Right cardiac atrium (tissue), 5 donors: ENCODE results near the gene SENP5. TPM values are rescaled to one million over a fixed set of nuclear protein-coding genes. Genes with fewer than 3 reads are reported as not detected.
"Not testable (repeated sequence)": the region's sequence is repeated elsewhere in the genome, so short reads cannot be mapped to it uniquely, and the experiment has no call there.

Experiments
- ATAC-seq, 2 donors: fragments of 200-7000 bp; cut with Tn5 transposase; one replicate each; pipeline versions ENCODE4 v1.8.0 to v1.9.1; 2020; ENCODE audit warnings: moderate library complexity in 2 of 2, mild to moderate bottlenecking in 1 of 2
- DNase-seq, 3 donors: peaks; one replicate each; pipeline ENCODE4 v3.0.0-alpha.2; 2020
- H3K27ac ChIP-seq: one replicate; pipeline ENCODE4 v1.5.1; 2013; ENCODE audit warnings: mild to moderate bottlenecking, low read length, control low read depth, moderate library complexity
- H3K27me3 ChIP-seq: one replicate; pipeline ENCODE4 v1.6.1; 2013; ENCODE audit not compliant: control insufficient read depth, insufficient read depth
- H3K4me1 ChIP-seq: one replicate; pipeline ENCODE4 v1.6.1; 2013; ENCODE audit warnings: low read length; ENCODE audit not compliant: control insufficient read depth, insufficient read depth
- H3K4me3 ChIP-seq: one replicate; pipeline ENCODE4 v1.5.1; 2013; ENCODE audit warnings: low read length, control low read depth
- H3K9me3 ChIP-seq: one replicate; pipeline ENCODE4 v1.6.1; 2013; ENCODE audit warnings: low read length; ENCODE audit not compliant: control insufficient read depth
- WGBS: extraction: QIAGEN DNeasy Blood & Tissue Kit; methylation state at CpG from one replicate; pipeline ENCODE4 v1.1.7; 2013; 5-methylcytosine and 5-hydroxymethylcytosine counted together
- intact Hi-C, 4 donors: fragments of 100-400 bp; cut with DNase I; formaldehyde crosslinking; loops; one replicate each; pipeline versions ENCODE4 v1.11.0 to v1.14.0; 2022 to 2023
- polyA plus RNA-seq: library from polyadenylated mRNA; stranded (reverse); fragments of 200-250 nt; gene quantifications from one replicate; pipeline ENCODE4 v1.2.3, GENCODE V29; 2013
- total RNA-seq, 4 donors: library from RNA; stranded (reverse); fragmentation: NEBNext Ultra II Directional; extraction: Animal tissue kit (Norgen Biotek cat#: 25700); gene quantifications; one replicate each; pipeline ENCODE4 v1.2.1, GENCODE V29; 2021
- donor health status: healthy with polysubstance abuse.
- donor health status: DM: no; HTN: yes; CAD: no.
- donor health status: DM: no; HTN: no; CAD: no.
- donor health status: DM: no; HTN: yes; CAD: no; lungs with severe emphysema.
- donor health status: DM: yes; HTN: yes; CAD: no.

The SENP5 gene
- total and polyA plus RNA-seq, 5 donors, result 9.3 to 31.0 (median 21.0) TPM

DNA sequence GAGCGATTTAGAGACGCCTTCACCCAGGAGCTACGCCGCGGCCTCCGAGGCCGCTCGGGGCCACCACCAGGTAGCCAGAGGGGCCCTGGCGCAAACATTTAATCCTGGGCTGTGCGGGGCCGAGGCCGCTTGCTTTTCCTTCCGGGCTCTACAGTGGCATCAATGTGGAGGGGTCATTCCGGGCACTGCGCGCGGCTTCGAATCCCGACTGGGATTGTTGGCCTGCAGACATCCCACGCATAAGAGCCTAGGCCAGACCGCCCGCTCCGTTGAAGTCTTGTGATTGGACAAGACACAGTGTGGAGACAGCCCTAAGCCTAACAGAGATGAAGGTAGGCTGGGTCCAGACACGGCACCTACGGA is 75.2 kb downstream of the SENP5 start:
- Histone ChIP-seq H3K4me1 (peaks cover 6% of the 10 kb centered on the region), H3K9me3 (no peaks in the 10 kb centered on the region), H3K27me3 (no peaks in the 10 kb centered on the region), H3K4me3 (peak overlapping the region; percentile 91), H3K27ac (peak overlapping the region; percentile 67)
- ATAC-seq (no peak), DNase-seq (peak in 1 of 3 donors; percentile 57)
- intact Hi-C loops, result loop anchor here in 2 of 4 donors (5.0 to 10.0 kb wide), 2 partner anchors 76 to 78 kb away; partner anchors contain the start of gene SENP5 (in 2 of the 2)
- WGBS, result under 1% methylated on average over 25 of the region's 25 CpGs

DNA sequence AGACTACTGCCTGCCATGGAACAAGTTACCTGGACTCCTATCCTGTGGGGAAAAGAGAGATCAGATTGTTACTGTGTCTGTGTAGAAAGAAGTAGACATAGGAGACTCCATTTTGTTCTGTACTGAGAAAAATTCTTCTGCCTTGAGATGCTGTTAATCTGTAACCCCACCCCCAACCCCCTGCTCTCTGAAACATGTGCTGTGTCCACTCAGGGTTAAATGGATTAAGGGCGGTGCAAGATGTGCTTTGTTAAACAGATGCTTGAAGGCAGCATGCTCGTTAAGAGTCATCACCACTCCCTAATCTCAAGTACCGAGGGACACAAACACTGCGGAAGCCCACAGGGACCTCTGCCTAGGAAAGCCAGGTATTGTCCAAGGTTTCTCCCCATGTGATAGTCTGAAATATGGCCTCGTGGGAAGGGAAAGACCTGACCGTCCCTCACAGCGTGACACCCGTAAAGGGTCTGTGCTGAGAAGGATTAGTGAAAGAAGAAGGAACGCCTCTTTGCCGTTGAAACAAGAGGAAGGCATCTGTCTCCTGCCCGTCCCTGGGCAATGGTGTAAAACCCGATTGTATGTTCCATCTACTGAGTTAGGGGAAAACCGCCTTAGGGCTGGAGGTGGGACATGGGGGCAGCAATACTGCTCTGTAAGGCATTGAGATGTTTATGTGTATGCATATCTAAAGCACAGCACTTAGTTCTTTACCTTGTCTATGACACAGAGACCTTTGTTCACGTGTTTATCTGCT is 76.5 kb downstream of the SENP5 start:
- not testable (repeated sequence) for H3K4me3 ChIP-seq, H3K27ac ChIP-seq, DNase-seq, H3K4me1 ChIP-seq, H3K9me3 ChIP-seq, H3K27me3 ChIP-seq, ATAC-seq
- intact Hi-C loops, result loop anchor here in 2 of 4 donors (5.0 to 10.0 kb wide), 2 partner anchors 77 to 79 kb away; partner anchors contain the start of gene SENP5 (in 2 of the 2)
- WGBS, result 76% methylated on average over 14 of the region's 14 CpGs

DNA sequence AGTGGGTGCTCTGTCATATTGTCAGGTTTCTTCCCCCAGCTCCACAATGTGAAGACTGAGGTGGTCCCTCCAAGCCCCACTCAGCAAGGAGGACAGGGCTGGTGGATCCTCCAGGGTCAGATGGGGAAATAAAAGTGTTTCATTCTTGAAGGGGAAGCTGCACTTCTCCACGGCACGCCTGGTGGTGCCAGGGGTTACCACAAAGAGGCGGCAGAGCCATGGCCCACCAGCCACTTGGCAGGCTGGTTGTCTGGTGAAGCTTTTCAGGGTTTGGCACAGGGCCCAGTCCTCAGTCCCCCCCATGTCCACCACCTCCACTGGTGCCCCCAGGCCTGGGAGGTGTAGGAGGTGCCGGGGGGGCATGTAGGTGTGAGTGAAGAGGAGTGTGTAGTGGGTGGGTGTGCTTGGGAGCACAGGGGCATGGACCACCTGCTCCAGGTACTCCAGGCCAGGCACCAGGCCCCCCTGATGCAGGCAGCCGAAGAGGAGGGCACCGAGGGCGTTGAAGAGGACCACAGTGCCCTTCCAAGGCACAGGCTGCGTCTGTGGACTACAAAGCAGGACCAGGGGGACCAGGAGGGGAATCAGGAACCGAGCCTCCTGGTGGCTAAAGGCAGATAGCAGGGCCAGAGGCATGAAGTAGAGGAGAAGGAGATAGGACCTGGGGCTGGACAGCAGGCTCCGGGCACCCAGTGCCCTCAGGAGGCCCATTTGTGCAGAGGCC is 79.6 kb downstream of the SENP5 start:
- H3K9me3 ChIP-seq, result no peaks in the 10 kb centered on the region
- H3K27ac ChIP-seq, result no peak overlapping the region
- DNase-seq, result peak in 1 of 3 donors; percentile 41
- 87% methylated on average over 10 of the region's 10 CpGs for WGBS
- intact Hi-C loops, result loop anchor here in 1 of 4 donors (10.0 kb wide), 1 partner anchor 82 kb away; the partner anchor contains the start of gene SENP5
- H3K27me3 ChIP-seq, result no peaks in the 10 kb centered on the region
- no peak overlapping the region for H3K4me3 ChIP-seq
- ATAC-seq, result no peak
- H3K4me1 ChIP-seq, result peaks cover 2% of the 10 kb centered on the region

DNA sequence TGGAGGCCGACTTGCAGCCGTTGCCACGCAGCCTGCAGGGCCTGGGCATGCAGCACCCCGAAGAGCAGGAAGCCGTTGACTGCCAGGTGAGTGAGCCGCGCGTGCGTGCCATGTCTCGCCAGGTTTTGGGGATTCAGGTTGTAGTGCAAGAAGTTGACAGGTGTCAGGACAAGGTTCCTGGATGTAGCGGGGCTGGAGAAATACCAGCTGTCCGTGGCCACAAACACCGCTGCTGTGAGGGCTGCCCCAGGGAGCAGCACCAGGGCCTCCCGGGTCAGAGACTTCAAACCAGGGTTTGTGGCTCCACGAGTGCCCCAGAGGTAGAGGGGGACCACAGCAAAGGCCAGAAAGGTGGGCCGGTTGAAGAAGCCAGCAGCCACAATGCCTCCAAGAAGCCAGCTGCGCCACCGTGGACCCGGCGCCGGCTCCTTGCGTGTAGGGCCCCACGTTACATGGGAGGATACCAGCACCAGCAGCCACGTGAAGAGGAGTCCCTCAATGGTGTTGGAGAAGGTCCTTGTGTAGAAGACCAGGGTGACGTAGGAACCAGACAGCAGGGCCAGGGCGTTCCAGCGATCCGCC is 80.2 kb downstream of the SENP5 start:
- peaks cover 2% of the 10 kb centered on the region for H3K4me1 ChIP-seq
- WGBS, result 86% methylated on average over 28 of the region's 28 CpGs
- no peak overlapping the region for H3K27ac ChIP-seq
- intact Hi-C loops, result loop anchor here in 1 of 4 donors (10.0 kb wide), 1 partner anchor 83 kb away; the partner anchor contains the start of gene SENP5
- H3K4me3 ChIP-seq, result no peak overlapping the region
- DNase-seq (peak in 1 of 3 donors; percentile 31), ATAC-seq (no peak)
- no peaks in the 10 kb centered on the region for H3K9me3 ChIP-seq
- H3K27me3 ChIP-seq, result no peaks in the 10 kb centered on the region

DNA sequence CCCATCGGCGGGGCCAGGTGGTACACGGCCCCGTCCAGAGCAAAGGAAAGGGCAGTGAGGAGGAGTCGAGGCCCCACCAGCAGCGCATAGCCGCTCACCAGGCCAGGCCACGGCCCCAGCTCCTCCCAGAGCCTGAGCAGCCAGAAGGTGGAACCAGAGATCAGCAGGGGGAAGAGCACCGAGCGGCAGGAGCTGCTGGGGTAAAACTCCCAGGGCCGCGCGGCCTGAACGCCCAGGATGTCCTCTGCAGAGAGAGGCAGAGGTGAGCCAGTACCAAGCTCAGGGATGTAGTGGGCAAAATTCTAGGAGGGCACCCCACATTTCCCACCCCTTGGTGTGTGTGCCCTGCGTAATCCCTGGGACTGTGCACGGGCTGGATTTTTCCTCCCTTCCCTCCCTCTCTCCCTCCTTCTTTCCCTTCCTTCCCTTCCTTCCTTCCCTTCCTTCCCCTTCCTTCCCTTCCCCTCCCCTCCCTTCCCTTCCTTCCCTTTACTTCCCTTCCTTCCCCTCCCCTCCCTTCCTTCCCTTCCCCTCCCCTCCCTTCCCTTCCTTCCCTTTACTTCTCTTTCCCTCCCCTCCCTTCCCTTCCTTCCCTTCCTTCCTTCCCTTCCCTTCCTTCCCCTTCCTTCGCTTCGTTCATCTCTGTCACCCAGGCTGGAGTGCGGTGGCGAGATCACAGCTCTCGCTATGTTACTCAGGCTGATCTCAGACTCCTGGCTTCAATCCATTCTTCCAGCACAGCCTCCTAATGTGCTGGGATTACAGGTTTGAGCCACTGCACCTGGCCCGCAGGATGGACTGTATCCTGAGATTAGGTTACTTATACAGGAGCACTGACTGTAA is 80.9 kb downstream of the SENP5 start:
- H3K27ac ChIP-seq, result no peak overlapping the region
- no peaks in the 10 kb centered on the region for H3K27me3 ChIP-seq
- peak in 1 of 2 donors; percentile 11 for ATAC-seq
- intact Hi-C loops, result loop anchor here in 1 of 4 donors (10.0 kb wide), 1 partner anchor 84 kb away; the partner anchor contains the start of gene SENP5
- no peaks in the 10 kb centered on the region for H3K4me1 ChIP-seq
- H3K9me3 ChIP-seq, result no peaks in the 10 kb centered on the region
- WGBS, result 42% methylated on average over 22 of the region's 22 CpGs
- H3K4me3 ChIP-seq, result no peak overlapping the region
- DNase-seq, result peak in 1 of 3 donors; percentile 43

DNA sequence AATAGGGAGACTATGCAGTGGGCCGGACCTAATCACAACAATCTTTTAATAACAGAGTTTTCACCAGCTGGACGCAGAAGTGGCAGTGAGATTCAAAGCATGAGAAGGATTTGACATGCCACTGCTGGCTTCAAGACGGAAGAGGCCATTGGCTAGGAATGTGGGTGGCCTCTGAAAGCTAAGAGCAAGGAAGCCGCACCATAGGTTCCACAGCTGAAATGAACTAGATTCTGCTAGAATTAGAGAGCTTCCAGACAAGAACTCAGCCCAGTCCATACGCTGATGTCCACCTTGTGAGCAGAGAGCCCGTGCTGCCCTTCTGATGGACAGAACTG is 81.5 kb downstream of the SENP5 start:
- H3K4me3 ChIP-seq, result no peak overlapping the region
- no peak overlapping the region for H3K27ac ChIP-seq
- WGBS, result 67% methylated on average over 6 of the region's 6 CpGs
- ATAC-seq (no peak), DNase-seq (no peak)
- H3K4me1 ChIP-seq, result no peaks in the 10 kb centered on the region
- intact Hi-C loops, result loop anchor here in 1 of 4 donors (10.0 kb wide), 1 partner anchor 84 kb away; the partner anchor contains the start of gene SENP5
- no peaks in the 10 kb centered on the region for H3K27me3 ChIP-seq
- H3K9me3 ChIP-seq, result no peaks in the 10 kb centered on the region

DNA sequence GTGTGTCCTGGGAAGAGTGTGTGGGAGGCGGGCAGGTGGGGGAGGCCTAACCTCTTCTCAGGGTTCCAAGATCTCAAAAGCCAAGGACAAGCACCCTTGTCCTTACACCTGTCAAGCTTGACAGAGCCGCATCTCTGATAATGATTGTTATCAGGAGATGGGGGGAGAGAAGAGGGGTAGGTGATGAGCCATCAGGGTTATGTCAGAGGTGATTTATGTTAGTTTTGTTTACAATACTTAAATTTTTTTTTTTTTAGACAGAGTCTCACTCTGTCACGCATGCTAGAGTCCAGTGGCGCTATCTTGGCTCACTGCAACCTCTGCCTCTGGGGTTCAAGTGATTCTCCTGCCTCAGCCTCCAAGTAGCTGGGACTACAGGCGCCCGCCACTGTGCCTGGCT is 82.0 kb downstream of the SENP5 start:
- Histone ChIP-seq H3K9me3 (no peaks in the 10 kb centered on the region), H3K4me3 (no peak overlapping the region), H3K27me3 (no peaks in the 10 kb centered on the region), H3K4me1 (no peaks in the 10 kb centered on the region), H3K27ac (no peak overlapping the region)
- WGBS, result 91% methylated on average over 6 of the region's 6 CpGs
- DNase-seq (no peak), ATAC-seq (no peak)
- intact Hi-C loops, result loop anchor here in 1 of 4 donors (10.0 kb wide), 1 partner anchor 85 kb away; the partner anchor contains the start of gene SENP5

DNA sequence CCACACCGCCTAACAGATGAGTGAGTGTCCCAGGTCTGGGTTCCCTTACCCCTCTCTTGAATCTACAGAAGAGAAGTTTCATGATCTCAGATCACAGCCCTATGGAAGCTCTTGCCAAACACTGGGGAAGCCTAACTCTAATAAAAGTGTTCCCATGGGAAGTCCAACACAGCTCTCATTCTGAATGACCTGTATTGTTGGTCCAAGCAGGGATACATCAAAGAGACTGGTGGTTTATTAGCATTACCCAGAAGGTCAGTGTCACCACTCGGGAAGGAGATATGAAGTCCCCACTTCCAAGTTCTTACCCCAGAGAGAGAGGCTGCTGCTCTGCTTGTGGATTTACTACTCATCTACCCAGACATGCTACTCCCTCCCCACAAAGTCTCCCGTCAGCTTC is 83.7 kb downstream of the SENP5 start:
- ATAC-seq, result no peak
- Histone ChIP-seq H3K27ac (no peak overlapping the region), H3K4me3 (no peak overlapping the region), H3K27me3 (no peaks in the 10 kb centered on the region), H3K9me3 (no peaks in the 10 kb centered on the region), H3K4me1 (no peaks in the 10 kb centered on the region)
- intact Hi-C loops, result no loop called here
- DNase-seq, result no peak
- WGBS, result 94% methylated on average over 3 of the region's 3 CpGs

DNA sequence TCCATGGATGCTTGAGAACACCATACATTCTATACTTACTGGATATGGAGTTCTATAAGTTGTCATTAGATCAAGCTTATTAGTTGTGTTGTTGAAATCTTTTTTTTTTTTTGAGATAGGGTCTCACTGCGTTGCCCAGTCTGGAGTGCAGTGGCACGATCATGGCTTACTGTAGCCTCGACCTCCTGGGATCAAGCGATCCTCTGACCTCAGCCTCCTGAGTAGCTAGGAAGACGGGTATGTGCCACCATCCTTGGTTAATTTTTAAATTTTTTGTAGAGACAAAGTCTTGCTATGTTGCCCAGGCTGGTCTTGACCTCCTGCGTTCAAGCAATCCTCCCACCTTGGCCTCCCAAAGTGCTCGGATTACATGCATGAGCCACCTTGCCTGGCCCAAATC is 87.1 kb downstream of the SENP5 start:
- Histone ChIP-seq H3K27me3 (no peaks in the 10 kb centered on the region), H3K4me1 (no peaks in the 10 kb centered on the region), H3K9me3 (no peaks in the 10 kb centered on the region), H3K27ac (no peak overlapping the region), H3K4me3 (no peak overlapping the region)
- intact Hi-C loops, result no loop called here
- ATAC-seq, result no peak
- WGBS, result 81% methylated on average over 7 of the region's 7 CpGs
- no peak for DNase-seq

DNA sequence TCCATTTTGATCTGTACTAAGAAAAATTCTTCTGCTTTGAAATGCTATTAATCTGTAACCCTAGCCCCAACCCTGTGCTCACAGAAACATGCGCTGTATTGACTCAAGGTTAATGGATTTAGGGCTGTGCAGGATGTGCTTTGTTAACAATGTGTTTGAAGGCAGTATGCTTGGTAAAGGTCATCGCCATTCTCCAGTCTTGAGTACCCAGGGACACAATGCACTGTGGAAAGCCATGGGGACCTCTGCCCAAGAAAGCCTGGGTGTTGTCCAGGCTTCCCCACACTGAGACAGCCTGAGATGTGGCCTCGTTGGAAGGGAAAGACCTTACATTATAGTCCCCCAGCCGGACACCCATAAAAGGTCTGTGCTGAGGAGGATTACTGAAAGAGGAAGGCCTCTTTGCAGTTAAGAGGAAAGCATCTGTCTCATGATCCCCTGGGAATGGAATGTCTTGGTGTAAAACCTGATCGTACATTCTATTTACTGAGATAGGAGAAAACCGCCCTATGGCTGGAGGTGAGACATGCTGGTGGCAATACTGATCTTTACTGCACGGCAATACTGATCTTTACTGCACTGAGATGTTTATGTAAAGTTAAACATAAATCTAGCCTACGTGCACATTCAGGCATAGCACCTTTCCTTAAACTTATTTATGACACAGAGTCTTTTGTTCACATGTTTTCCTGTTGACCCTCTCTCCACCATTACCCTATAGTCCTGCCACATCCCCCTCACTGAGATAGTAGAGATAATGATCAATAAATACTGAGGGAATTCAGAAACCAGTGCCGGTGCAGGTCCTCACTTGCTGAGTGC is 94.6 kb downstream of the SENP5 start:
- WGBS, result 87% methylated on average over 9 of the region's 9 CpGs
- Histone ChIP-seq H3K4me1 (no peaks in the 10 kb centered on the region), H3K27me3 (no peaks in the 10 kb centered on the region), H3K27ac (no peak overlapping the region), H3K4me3 (no peak overlapping the region), H3K9me3 (no peaks in the 10 kb centered on the region)
- DNase-seq, result no peak
- no peak for ATAC-seq
- intact Hi-C loops, result no loop called here
